Astrocyte of the cerebellum (primary cell): ENCODE results near the gene KCTD17.

ENCODE experiments used
- DNase-seq: peaks from one replicate; pipeline ENCODE4 v3.0.0-alpha.2; 2011; ENCODE audit warnings: low read depth
- H3K4me3 ChIP-seq: 2 replicates; pipeline ENCODE4 v1.5.1; 2011; ENCODE audit warnings: mild to moderate bottlenecking, low read depth, low read length, moderate library complexity
- in situ Hi-C: cut with HindIII; loops from 2 replicates; pipeline ENCODE4 v1.10.0; 2017; ENCODE audit warnings: low sequenced_read_pairs
- TF ChIP-seq, protein P1 (sequence below): IDR thresholded peaks from 2 replicates; pipeline ENCODE4 v1.5.1; 2012; ENCODE audit warnings: low read length, low read depth, moderate library complexity, mild to moderate bottlenecking; ENCODE audit errors: missing control alignments

The KCTD17 gene

DNA sequence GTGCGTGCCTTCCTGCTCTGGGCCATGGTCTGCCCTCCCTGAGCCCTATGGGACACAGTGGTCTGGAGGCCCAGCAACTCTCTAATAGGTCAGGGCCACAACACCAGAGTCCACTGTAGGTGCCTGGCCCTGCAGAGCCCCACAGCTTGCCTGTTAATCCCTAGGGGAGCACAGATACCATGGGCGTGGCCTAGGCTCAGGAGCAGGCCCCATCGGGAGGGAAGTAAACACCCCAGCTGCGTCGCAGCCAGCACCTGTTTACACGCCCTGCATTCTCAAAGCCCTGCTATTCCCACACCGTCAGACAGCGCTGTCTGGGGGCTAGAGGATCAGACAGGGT, 2.5 kb downstream of the KCTD17 start:
- no peak for DNase-seq
- in situ Hi-C loops = no loop called here
- TF ChIP-seq, protein P1, sequence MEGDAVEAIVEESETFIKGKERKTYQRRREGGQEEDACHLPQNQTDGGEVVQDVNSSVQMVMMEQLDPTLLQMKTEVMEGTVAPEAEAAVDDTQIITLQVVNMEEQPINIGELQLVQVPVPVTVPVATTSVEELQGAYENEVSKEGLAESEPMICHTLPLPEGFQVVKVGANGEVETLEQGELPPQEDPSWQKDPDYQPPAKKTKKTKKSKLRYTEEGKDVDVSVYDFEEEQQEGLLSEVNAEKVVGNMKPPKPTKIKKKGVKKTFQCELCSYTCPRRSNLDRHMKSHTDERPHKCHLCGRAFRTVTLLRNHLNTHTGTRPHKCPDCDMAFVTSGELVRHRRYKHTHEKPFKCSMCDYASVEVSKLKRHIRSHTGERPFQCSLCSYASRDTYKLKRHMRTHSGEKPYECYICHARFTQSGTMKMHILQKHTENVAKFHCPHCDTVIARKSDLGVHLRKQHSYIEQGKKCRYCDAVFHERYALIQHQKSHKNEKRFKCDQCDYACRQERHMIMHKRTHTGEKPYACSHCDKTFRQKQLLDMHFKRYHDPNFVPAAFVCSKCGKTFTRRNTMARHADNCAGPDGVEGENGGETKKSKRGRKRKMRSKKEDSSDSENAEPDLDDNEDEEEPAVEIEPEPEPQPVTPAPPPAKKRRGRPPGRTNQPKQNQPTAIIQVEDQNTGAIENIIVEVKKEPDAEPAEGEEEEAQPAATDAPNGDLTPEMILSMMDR = no peak
- no peak overlapping the region for H3K4me3 ChIP-seq

DNA sequence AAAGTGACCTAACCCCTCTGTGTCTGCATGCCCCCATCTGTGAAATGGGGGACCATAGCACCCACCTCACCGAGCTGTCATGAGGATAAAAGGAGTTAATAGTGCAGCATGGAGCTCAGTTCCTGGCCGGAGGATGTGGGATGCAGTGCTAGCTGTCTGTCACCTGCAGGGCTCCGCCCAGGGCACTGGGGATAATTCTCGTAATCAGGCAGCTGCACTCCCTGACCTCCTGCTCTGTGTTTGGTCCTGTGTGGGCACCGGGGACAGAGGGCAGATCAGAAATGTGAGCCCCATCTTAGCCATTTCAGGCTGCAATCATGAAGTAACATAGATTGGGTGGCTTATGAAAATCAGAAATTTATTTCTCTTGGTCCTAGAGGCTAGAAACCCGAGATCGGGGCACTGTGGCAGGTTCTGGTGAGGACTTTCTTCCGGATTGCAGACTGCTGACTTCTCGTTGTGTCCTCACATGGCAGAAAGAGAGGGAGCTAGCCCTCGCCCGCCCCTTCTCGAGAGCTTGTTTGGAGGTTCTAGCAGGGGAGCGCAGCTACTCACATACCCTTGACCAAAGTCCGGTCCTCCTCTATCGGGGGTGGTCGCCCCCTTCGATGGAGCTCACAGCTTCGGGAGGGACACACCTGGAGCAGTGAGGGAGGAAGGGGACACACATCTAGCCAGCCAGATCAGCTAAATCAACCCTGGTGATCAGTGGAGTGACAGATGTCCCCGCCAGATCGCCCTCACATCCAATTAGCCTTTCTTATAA, 3.2 kb downstream of the KCTD17 start:
- TF ChIP-seq, protein P1 = no peak
- in situ Hi-C loops = no loop called here
- DNase-seq = no peak
- no peak overlapping the region for H3K4me3 ChIP-seq

DNA sequence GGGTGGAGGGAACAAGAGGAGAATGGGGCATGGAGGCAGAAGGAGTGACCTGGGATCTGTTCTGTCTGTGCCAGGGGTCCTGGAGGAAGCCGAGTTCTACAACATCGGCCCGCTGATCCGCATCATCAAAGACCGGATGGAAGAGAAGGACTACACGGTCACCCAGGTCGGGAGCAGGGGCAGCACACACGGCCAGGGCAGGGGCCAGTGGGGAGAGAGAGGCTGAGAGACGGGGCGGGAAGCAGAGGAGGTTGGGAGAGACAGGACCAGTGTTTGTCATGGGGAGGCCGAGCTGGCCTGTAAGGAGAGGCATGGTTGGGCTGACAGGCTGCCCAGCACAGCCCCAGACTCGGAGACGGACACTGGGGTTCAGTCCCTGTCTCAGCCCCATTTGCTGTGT, 4.7 kb downstream of the KCTD17 start:
- TF ChIP-seq, protein P1 = no peak
- in situ Hi-C loops = no loop called here
- no peak for DNase-seq
- H3K4me3 ChIP-seq = no peak overlapping the region

DNA sequence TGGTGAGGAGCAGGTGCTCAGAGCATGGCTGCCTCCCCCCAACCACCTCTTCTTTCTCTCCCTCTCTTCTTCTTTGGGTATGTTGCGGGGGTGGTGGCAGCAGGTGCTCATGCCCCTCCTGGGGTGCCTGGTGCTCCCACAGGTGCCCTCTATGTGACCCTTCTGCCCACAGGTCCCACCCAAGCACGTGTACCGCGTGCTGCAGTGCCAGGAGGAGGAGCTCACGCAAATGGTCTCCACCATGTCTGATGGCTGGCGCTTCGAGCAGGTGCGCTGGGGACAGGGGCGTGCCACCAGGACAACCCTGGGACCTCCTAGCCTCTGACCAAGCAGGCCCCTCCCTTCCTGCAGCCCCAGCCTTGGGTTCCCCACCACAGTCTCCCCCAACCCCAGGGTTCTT, 5.7 kb downstream of the KCTD17 start:
- TF ChIP-seq, protein P1 = no peak
- H3K4me3 ChIP-seq = no peak overlapping the region
- in situ Hi-C loops = no loop called here
- no peak for DNase-seq

DNA sequence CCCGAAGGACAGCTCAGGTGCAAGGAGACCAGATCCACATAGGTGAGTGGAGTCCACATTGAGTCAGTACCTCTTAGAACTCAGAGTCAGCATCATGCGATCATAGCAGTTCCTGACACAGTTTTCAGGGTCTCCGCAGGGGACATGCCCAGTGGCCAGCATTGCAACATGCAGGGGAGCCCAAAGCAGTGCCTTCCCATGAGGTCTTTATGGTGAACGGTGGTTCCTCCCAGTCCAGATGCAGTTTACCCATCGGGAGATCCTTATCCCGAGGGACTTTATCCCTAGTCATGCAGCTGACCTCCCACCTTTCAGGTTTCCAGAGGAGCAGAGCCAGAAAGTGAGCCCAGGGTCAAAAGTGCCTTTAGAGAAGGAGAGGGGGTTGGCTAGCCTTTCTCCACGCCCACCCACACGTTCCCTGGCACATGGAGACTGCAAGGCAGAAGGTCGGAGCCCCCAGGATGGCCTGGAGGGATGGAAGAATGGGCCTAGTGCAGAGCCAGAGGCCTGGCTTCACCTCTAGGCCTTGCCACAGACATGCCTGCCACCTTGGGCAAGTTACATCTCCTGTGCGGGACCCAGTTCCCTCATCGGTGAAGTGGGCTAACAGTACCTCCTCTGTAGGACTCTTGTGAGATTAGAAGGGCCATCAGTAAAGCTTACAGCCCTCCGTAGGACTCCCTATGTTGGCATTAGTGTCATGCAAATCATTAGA, 6.4 kb downstream of the KCTD17 start:
- TF ChIP-seq, protein P1 = no peak
- no peak overlapping the region for H3K4me3 ChIP-seq
- in situ Hi-C loops = no loop called here

DNA sequence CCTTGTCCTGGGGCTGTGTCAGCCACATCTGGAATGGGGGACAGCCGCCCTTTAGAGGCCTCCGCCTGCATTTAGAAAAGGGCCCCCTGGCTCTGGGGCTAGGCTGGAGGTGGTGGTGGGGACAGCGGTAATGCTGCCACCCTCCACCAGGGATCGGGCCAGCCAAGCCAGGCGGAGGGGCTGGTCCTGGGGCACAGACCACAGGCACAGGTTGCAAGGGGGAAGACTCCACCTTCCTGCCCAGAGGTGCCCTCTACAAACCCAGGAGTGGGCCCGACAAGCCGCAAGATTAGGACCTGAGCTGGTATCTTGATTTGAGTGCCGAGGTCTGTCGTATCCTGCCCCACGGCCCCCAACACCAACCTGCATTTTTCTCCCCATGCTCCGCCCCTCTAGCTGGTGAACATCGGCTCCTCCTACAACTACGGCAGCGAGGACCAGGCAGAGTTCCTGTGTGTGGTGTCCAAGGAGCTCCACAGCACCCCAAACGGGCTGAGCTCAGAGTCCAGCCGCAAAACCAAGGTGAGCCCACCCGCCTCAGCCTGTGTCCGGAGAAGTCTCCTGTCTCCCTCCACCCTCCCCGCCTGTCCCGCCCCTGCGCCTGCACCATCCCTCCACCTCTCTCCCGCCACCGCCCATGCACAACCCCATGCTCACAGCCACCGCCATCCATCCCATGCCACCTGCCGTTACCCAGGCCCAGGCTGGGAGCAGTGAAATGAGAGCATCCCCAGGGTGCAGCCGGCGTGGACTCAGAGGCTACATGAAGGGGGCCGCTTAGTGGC, 7.6 kb downstream of the KCTD17 start:
- in situ Hi-C loops = no loop called here
- DNase-seq = no peak
- no peak overlapping the region for H3K4me3 ChIP-seq
- TF ChIP-seq, protein P1 = no peak

More for the DNA sequence above, 6.4 kb downstream of the KCTD17 start:
- DNase-seq = no peak
